B cell (primary cell): Measurements from ENCODE around the gene MAML2. TPM values are rescaled to one million over a fixed set of nuclear protein-coding genes. Genes with fewer than 3 reads are reported as not detected.

Experiments used
- ATAC-seq: fragments of 200-7000 bp; cut with Tn5 transposase; one replicate; pipeline ENCODE4 v1.10.0; 2021; ENCODE audit warnings: low read depth, mild to moderate bottlenecking, moderate number of reproducible peaks, moderate library complexity
- CTCF ChIA-PET: fragments of 350-600 bp; sonication (Branson Sonifier 250); formaldehyde crosslinking; loops from one replicate; lab custom pipeline; 2021; ENCODE audit warnings: antibody characterized with exemption, inconsistent platforms; lab: Charles Lee
- POLR2A ChIA-PET: fragments of 350-600 bp; sonication (Branson Sonifier 250); formaldehyde crosslinking; loops from one replicate; lab custom pipeline; 2021; ENCODE audit warnings: antibody characterized with exemption; lab: Charles Lee
- DNase-seq: peaks from one replicate; pipeline ENCODE4 v3.0.0; 2013
- H2AFZ ChIP-seq: 2 replicates; pipeline ENCODE4 v1.6.1; 2012; ENCODE audit warnings: mild to moderate bottlenecking, low read depth, low read length; ENCODE audit not compliant: insufficient read depth, poor library complexity, severe bottlenecking
- H3K27ac ChIP-seq, 2 donors: 1 replicate in 1 of 2; 2 replicates in 1 of 2; pipeline ENCODE4 v1.5.1; 2012 to 2013; ENCODE audit warnings: low read length in 2 of 2, mild to moderate bottlenecking in 2 of 2, moderate library complexity in 1 of 2
- H3K27me3 ChIP-seq, 4 experiments: fragments of 200-600 bp in 1 of 4; sonication (generic) in 1 of 4; replicated peaks in 1 of 4; 1 replicate in 2 of 4; 2 replicates in 2 of 4; pipeline versions ENCODE4 v1.6.1 to v1.7.0; 2013 to 2016; ENCODE audit warnings: low read length in 3 of 4, mild to moderate bottlenecking in 2 of 4, mixed read lengths in 1 of 4, moderate library complexity in 1 of 4; ENCODE audit not compliant: insufficient read depth in 4 of 4, control insufficient read depth in 3 of 4; ENCODE audit errors: control extremely low read depth in 1 of 4
- H3K36me3 ChIP-seq, 2 experiments: replicated peaks in 1 of 2; 1 replicate in 1 of 2; 2 replicates in 1 of 2; pipeline versions ENCODE4 v1.6.1 to v1.7.1; 2013; ENCODE audit warnings: low read length in 1 of 2; ENCODE audit not compliant: insufficient read depth in 2 of 2, control insufficient read depth in 1 of 2; ENCODE audit errors: control extremely low read depth in 1 of 2, extremely low read depth in 1 of 2
- H3K4me1 ChIP-seq, 2 donors: fragments of 200-600 bp in 1 of 2; sonication (generic) in 1 of 2; 1 replicate in 1 of 2; 2 replicates in 1 of 2; pipeline versions ENCODE4 v1.5.1 to v1.6.1; 2013 to 2017; ENCODE audit warnings: low read length in 2 of 2; ENCODE audit not compliant: control insufficient read depth in 2 of 2, insufficient read depth in 2 of 2
- H3K4me2 ChIP-seq: replicated peaks from 2 replicates; pipeline ENCODE3; 2012; ENCODE audit warnings: mild to moderate bottlenecking, low read depth, low read length; ENCODE audit not compliant: poor library complexity, severe bottlenecking
- H3K4me3 ChIP-seq, 5 experiments: fragments of 200-600 bp in 1 of 5; sonication (generic) in 1 of 5; 1 replicate in 3 of 5; 2 replicates in 2 of 5; pipeline versions ENCODE4 v1.5.1 to v1.7.0; 2011 to 2016; ENCODE audit warnings: low read length in 4 of 5, mild to moderate bottlenecking in 4 of 5, low read depth in 2 of 5, control low read depth in 1 of 5, moderate library complexity in 1 of 5; ENCODE audit not compliant: insufficient read depth in 1 of 5; ENCODE audit errors: control extremely low read depth in 1 of 5, extremely low read depth in 1 of 5
- H3K79me2 ChIP-seq: fragments of 200-600 bp; sonication (generic); one replicate; pipeline ENCODE4 v1.6.0; 2016; ENCODE audit warnings: low read length; ENCODE audit not compliant: control insufficient read depth, insufficient read depth
- H3K9ac ChIP-seq: fragments of 200-600 bp; sonication (generic); 2 replicates; pipeline ENCODE4 v1.6.1; 2017; ENCODE audit warnings: mild to moderate bottlenecking, low read length, moderate library complexity
- H3K9me3 ChIP-seq, 3 donors: one replicate each; pipeline versions ENCODE4 v1.6.1 to v1.7.1; 2013; ENCODE audit warnings: low read length in 2 of 3; ENCODE audit not compliant: control insufficient read depth in 2 of 3, insufficient read depth in 1 of 3; ENCODE audit errors: control extremely low read depth in 1 of 3
- H4K20me1 ChIP-seq: 2 replicates; pipeline ENCODE4 v1.6.0; 2012; ENCODE audit warnings: mild to moderate bottlenecking, low read length; ENCODE audit not compliant: insufficient read depth, control insufficient read depth, poor library complexity, severe bottlenecking
- H3K27ac Mint-ChIP-seq: one replicate; pipeline ENCODE4 v1.8.0; 2021; ENCODE audit warnings: mixed read lengths
- H3K27me3 Mint-ChIP-seq: one replicate; pipeline ENCODE4 v1.8.0; 2021; ENCODE audit warnings: mixed read lengths
- H3K4me1 Mint-ChIP-seq: one replicate; pipeline ENCODE4 v1.8.0; 2021; ENCODE audit warnings: mixed read lengths
- H3K4me3 Mint-ChIP-seq: one replicate; pipeline ENCODE4 v1.8.0; 2021; ENCODE audit warnings: mixed read lengths
- H3K9me3 Mint-ChIP-seq: one replicate; pipeline ENCODE4 v1.8.0; 2022; ENCODE audit warnings: mixed read lengths; ENCODE audit not compliant: insufficient read depth
- EZH2 ChIP-seq: IDR thresholded peaks from 2 replicates; pipeline ENCODE4 v1.6.1; 2012; ENCODE audit warnings: borderline replicate concordance, low read depth, mild to moderate bottlenecking, moderate library complexity, low read length; ENCODE audit not compliant: insufficient read depth, poor library complexity, severe bottlenecking
- WGBS: methylation state at CpG from one replicate; pipeline ENCODE4 v1.1.5; 2013; ENCODE audit warnings: missing lambda C conversion rate; ENCODE audit not compliant: insufficient coverage; 5-methylcytosine and 5-hydroxymethylcytosine counted together
- intact Hi-C: fragments of 100-400 bp; cut with micrococcal nuclease; formaldehyde crosslinking; loops from one replicate; pipeline ENCODE4 v1.10.0; 2022
- polyA plus RNA-seq: library from polyadenylated mRNA; depleted of rRNA; stranded (reverse); fragments of >200 nt; gene quantifications from 2 replicates; pipeline ENCODE4 v1.2.3, GENCODE V29; 2012
- total RNA-seq, 2 donors: library from RNA; stranded (reverse); fragments of 120-200 nt in 1 of 2; gene quantifications; 1 replicate in 1 of 2; 2 replicates in 1 of 2; pipeline versions ENCODE4 v1.2.3 to v1.2.4, GENCODE V29; 2013 to 2022
- TF ChIP-seq, protein P1 (sequence below): fragments of 200-600 bp; IDR thresholded peaks from one replicate; pipeline ENCODE4 v1.8.0; 2022; ENCODE audit warnings: antibody characterized with exemption, mild to moderate bottlenecking

MAML2 gene
- total and polyA plus RNA-seq, 2 donors (not counting 1 experiment from before 2014, with no cell fraction given): 10.7 to 26.4 TPM

GRCh38 chr11:95961758-95962157 lies 381.2 kb downstream of the MAML2 start:
- ATAC-seq (no peak), DNase-seq (no peak)
- Histone ChIP-seq H2AFZ (no peak overlapping the region), H3K4me2 (no peak overlapping the region), H3K36me3 (no peaks in the 10 kb centered on the region), H3K27me3 (no peaks in the 10 kb centered on the region), H3K27ac (no peak overlapping the region), H3K4me1 (no peaks in the 10 kb centered on the region), H3K4me3 (no peak overlapping the region), H3K9ac (no peak overlapping the region), H3K9me3 (no peaks in the 10 kb centered on the region), H3K79me2 (no peaks in the 10 kb centered on the region), H4K20me1 (no peaks in the 10 kb centered on the region)
- intact Hi-C loops: no loop called here
- no peaks in the 10 kb centered on the region for H3K27me3 Mint-ChIP-seq
- H3K4me1 Mint-ChIP-seq: no peaks in the 10 kb centered on the region
- ChIA-PET POLR2A (no interaction called here), CTCF (no interaction called here)
- no peak overlapping the region for H3K4me3 Mint-ChIP-seq
- no peaks in the 10 kb centered on the region for H3K9me3 Mint-ChIP-seq
- TF ChIP-seq, protein P1, sequence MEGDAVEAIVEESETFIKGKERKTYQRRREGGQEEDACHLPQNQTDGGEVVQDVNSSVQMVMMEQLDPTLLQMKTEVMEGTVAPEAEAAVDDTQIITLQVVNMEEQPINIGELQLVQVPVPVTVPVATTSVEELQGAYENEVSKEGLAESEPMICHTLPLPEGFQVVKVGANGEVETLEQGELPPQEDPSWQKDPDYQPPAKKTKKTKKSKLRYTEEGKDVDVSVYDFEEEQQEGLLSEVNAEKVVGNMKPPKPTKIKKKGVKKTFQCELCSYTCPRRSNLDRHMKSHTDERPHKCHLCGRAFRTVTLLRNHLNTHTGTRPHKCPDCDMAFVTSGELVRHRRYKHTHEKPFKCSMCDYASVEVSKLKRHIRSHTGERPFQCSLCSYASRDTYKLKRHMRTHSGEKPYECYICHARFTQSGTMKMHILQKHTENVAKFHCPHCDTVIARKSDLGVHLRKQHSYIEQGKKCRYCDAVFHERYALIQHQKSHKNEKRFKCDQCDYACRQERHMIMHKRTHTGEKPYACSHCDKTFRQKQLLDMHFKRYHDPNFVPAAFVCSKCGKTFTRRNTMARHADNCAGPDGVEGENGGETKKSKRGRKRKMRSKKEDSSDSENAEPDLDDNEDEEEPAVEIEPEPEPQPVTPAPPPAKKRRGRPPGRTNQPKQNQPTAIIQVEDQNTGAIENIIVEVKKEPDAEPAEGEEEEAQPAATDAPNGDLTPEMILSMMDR: no peak
- no peak overlapping the region for H3K27ac Mint-ChIP-seq
- WGBS: no CpG with 5 or more reads among the region's 1 CpG

GRCh38 chr11:95950905-95951304 lies 392.1 kb downstream of the MAML2 start:
- H3K4me3 ChIP-seq: no peak overlapping the region
- peaks cover 0 to 7% (median 6%) of the 10 kb centered on the region in 3 donors for H3K9me3 ChIP-seq
- ATAC-seq (no peak), DNase-seq (no peak)
- H3K36me3 ChIP-seq: no peaks in the 10 kb centered on the region
- intact Hi-C loops: no loop called here
- Mint-ChIP-seq H3K4me3 (no peak overlapping the region), H3K4me1 (no peaks in the 10 kb centered on the region), H3K27me3 (peaks cover 3% of the 10 kb centered on the region), H3K9me3 (peaks cover 2% of the 10 kb centered on the region), H3K27ac (no peak overlapping the region)
- no peak overlapping the region for H2AFZ ChIP-seq
- no peaks in the 10 kb centered on the region for H4K20me1 ChIP-seq
- H3K27ac ChIP-seq: no peak overlapping the region
- no peaks in the 10 kb centered on the region for H3K27me3 ChIP-seq
- H3K4me2 ChIP-seq: no peak overlapping the region
- no peaks in the 10 kb centered on the region for H3K79me2 ChIP-seq
- no peaks in the 10 kb centered on the region for H3K4me1 ChIP-seq
- TF ChIP-seq, protein P1: no peak
- TF ChIP-seq EZH2: no peak
- ChIA-PET CTCF (interaction anchor here (0.7 kb wide), 1 partner anchor 392 kb away, joined by 3 read pairs; the partner anchor contains the start of gene MAML2), POLR2A (no interaction called here)
- H3K9ac ChIP-seq: no peak overlapping the region
